MG63 (cell line): ENCODE data around the gene NECTIN1. TPM values are rescaled to one million over a fixed set of nuclear protein-coding genes. Genes with fewer than 3 reads are reported as not detected.

ENCODE experiments used
- DNase-seq: peaks from one replicate; pipeline ENCODE4 v3.0.0-alpha.2; 2020
- H3K27me3 ChIP-seq: fragments of 250-450 bp; sonication (Bioruptor Pico); 2 replicates; pipeline ENCODE4 v1.5.1; 2020; ENCODE audit warnings: mild to moderate bottlenecking, moderate library complexity
- H3K36me3 ChIP-seq: fragments of 250-450 bp; sonication (Bioruptor Pico); 2 replicates; pipeline ENCODE4 v1.5.1; 2020; ENCODE audit warnings: mild to moderate bottlenecking, moderate library complexity
- H3K4me3 ChIP-seq: fragments of 250-450 bp; sonication (Bioruptor Pico); 2 replicates; pipeline ENCODE4 v1.5.1; 2020; ENCODE audit warnings: mild to moderate bottlenecking, moderate library complexity
- H3K9me3 ChIP-seq: fragments of 250-450 bp; sonication (Bioruptor Pico); 2 replicates; pipeline ENCODE4 v1.5.1; 2020; ENCODE audit warnings: mild to moderate bottlenecking, moderate library complexity
- total RNA-seq: library from RNA; depleted of rRNA; stranded (reverse); fragments of >200 nt; shearing (Covaris generic); gene quantifications from 2 replicates; pipeline ENCODE4 v1.2.3, GENCODE V29; 2014; ENCODE audit warnings: low replicate concordance

Gene NECTIN1
- total RNA-seq, 1 experiment from 2014 or later = 5.3 TPM

DNA sequence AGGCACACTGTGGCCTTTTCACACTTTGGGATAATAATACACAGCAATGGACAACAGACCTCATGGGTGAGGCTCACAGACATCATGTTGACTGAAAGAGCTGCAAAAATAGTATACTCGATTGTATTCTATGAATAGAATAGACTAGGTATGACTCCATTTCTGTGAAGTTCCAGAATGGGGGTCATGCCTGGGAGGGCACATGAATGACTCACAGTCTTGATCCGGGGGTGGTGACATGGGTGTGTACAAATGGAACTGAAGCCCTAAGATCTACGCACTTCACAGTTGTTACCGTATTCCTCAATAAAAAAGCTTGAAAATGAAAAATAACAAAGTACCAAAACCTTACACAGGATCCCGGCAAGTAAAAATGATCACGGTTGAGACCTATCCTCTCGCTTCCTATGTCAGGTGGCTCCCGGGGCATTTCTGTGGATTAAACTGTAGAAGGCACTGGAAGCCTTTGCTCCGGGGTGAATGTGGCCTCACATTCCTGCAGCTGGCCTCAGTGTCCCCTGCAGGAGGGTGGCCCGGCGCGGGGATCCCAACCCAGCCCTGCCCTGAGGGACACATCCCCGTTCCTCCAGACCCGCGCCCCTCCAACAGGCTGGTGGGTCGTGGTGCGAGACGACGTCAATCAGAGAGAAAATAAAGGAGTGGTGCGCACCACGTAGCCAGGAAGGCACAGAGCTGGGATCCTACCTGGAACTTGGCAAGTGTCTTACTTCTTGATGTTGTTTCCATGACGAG is 75.9 kb downstream of the NECTIN1 start:
- Histone ChIP-seq H3K9me3 (no peaks in the 10 kb centered on the region), H3K27me3 (no peaks in the 10 kb centered on the region), H3K36me3 (no peaks in the 10 kb centered on the region), H3K4me3 (no peak overlapping the region)
- DNase-seq = no peak

DNA sequence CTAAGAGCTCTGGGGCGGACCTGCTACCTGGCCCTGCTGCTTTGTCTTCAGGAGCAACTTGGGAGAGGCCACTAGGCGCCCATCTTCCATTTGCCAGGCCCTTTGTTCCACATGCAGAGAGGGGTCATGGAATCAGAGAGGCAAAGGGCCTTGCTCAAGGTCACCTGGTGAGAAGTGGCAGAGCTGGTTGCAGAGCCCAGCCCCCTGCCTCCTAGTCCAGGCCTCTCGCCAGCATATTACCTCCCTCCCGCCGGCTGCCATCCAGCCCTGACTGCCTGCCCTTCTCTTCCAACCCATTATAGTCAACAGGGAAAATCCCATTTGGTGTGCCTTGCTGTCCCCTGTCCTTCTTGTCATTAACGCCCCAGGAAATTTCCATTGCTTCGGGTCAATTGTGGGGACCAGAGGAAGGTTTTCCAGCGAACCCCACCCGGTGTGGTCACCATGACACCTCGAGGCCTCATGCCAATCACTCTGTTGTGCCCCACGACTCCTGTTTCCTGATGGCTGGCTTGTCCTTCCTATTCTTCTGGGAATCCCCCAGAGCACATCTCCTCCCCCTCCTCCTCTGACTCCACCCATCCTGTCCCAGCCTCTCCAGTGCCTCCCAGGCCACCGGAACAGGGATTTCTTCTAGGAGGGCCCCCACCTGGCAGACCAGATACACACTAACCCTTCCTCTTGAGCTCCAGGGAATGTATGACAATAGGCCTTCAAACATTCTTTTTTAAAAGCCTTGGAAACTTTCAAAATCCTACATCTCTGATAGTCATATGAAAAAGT is 77.0 kb downstream of the NECTIN1 start:
- H3K27me3 ChIP-seq = no peaks in the 10 kb centered on the region
- H3K4me3 ChIP-seq = no peak overlapping the region
- H3K9me3 ChIP-seq = no peaks in the 10 kb centered on the region
- DNase-seq = no peak
- H3K36me3 ChIP-seq = no peaks in the 10 kb centered on the region

DNA sequence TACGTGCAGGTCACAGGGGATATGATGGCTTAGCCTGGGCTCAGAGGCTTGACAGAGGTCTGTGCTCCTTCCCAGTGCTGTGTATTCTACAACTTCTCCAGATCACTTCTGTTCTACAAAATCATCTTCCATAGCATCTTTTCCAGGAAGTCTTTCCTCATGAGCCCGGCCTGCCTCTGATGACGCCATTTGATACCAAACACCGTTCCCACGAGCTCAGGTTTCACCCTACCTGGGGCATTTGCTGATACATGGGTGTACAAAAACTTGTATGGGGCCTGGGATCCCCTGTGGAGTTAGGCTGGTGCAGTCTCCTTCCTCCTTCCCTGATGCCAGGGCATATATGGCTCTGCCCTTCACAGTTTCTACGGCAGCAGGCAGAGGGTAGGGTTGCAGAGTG is 78.7 kb downstream of the NECTIN1 start:
- Histone ChIP-seq H3K9me3 (no peaks in the 10 kb centered on the region), H3K36me3 (no peaks in the 10 kb centered on the region)
- DNase-seq = no peak

DNA sequence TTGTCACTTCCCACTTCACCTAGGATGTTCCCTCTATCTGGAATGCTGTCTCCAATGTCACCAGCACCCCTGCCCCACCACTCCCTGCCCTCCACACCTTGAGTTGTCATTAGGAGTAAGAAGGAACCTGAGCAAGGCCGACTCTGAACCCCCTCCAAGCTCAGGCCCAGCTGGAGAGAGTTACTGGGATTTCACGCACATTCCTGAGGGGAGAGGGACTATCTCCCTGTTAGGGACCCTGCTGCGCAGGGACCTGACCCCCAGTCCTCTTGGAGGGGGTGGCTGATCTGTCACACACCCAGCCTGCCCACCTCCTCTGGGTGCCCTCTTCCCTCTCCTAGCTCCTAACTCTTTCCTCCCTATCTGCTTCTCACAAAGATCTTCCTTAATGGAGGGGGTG is 81.7 kb downstream of the NECTIN1 start:
- Histone ChIP-seq H3K27me3 (no peaks in the 10 kb centered on the region), H3K9me3 (no peaks in the 10 kb centered on the region), H3K4me3 (no peak overlapping the region), H3K36me3 (no peaks in the 10 kb centered on the region)
- DNase-seq = no peak

More for the DNA sequence above, 78.7 kb downstream of the NECTIN1 start:
- Histone ChIP-seq H3K4me3 (no peak overlapping the region), H3K27me3 (no peaks in the 10 kb centered on the region)

DNA sequence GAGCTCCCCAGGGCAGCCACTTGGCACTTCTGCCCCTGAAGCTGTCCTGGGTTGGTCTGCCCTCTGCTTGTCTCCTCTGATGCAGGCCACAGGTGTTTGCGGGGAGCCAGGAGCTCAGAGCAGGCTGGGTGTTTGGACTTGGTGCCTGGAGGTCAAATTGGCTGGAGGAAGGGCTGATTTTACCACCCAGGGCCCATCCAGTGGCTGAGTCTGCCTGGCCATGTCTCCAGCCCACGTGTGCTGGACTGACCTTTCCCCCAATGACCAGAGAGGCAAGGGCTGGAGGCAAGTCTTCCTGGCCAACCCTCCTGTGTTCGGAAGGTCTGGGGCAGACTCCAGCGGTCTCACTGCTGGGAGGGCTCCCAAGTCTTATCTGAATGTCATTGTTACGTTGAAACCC is 84.0 kb downstream of the NECTIN1 start:
- H3K4me3 ChIP-seq = no peak overlapping the region

DNA sequence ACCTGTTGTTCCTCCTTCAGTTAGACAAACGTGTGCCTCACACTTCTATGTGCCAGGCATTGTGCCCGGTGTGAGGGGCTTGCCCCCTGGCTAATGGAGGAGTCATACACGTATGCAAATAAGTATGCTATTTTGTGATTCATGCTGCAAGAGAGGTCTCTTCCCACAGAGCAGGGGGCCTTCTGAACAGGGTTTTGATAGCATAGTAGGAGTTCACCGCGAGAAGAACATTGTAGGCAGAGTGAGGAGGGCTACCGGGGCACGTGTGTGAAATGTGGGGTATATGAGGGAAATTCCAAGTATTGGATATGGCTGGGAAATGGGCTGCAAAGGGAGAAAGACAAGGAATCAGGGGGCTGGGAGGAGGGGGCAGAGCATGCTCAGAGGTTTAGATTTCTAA is 84.5 kb downstream of the NECTIN1 start:
- Histone ChIP-seq H3K9me3 (no peaks in the 10 kb centered on the region), H3K27me3 (no peaks in the 10 kb centered on the region), H3K4me3 (no peak overlapping the region), H3K36me3 (no peaks in the 10 kb centered on the region)
- DNase-seq = no peak

More for the DNA sequence above, 84.0 kb downstream of the NECTIN1 start:
- no peak for DNase-seq
- Histone ChIP-seq H3K36me3 (no peaks in the 10 kb centered on the region), H3K27me3 (no peaks in the 10 kb centered on the region), H3K9me3 (no peaks in the 10 kb centered on the region)

DNA sequence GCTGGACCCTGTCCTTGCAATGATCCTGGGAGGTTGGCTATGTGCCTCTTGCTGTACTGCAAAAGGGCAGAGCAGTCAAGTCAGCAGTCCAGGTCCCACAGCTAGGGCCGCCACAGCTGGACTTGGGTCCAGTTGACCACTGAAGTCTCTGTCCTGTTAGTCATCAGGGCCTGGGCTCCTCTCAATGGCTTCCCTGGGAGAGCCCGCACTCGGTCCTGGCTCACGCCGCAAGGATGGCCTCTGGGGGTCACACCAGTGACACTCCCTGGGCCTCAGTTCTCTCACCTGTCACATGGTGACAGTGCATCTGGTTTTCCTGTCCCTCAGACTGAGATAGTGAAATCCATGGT is 85.1 kb downstream of the NECTIN1 start:
- Histone ChIP-seq H3K4me3 (no peak overlapping the region), H3K36me3 (no peaks in the 10 kb centered on the region), H3K9me3 (no peaks in the 10 kb centered on the region), H3K27me3 (no peaks in the 10 kb centered on the region)
- no peak for DNase-seq

DNA sequence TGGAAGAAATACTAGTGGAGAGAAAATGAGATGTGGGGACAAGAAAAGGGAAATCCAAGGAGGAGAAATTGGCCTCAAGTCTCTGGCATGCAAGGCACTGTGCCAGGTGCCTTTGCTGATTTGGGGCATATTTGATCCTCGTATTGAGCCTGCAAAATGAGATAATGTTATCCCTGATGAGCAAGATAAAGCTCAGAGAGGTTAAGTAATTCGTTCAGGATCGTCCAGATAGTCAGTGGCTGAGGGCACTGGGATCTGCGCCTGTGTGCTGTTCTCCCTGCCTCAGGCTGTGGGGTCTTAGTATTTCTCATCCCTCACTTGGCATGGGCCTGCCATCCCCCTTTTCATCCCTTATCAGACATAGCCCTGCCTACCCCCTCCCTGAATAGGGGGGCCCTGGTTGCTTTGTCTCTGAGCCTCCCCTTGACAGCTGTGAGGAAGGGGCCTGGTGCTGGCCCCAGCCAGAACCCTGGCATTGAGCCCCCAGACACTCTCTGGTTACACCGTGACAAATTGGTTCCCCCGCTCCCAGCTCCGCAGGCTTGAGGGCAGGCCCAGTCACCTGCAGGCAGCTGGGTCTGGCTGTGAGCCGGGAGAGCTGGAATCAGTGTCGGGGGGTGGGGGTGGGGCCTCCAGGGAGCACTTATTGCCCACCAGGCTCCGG is 85.7 kb downstream of the NECTIN1 start:
- no peaks in the 10 kb centered on the region for H3K27me3 ChIP-seq
- DNase-seq = no peak
- no peak overlapping the region for H3K4me3 ChIP-seq
- no peaks in the 10 kb centered on the region for H3K9me3 ChIP-seq
- no peaks in the 10 kb centered on the region for H3K36me3 ChIP-seq

DNA sequence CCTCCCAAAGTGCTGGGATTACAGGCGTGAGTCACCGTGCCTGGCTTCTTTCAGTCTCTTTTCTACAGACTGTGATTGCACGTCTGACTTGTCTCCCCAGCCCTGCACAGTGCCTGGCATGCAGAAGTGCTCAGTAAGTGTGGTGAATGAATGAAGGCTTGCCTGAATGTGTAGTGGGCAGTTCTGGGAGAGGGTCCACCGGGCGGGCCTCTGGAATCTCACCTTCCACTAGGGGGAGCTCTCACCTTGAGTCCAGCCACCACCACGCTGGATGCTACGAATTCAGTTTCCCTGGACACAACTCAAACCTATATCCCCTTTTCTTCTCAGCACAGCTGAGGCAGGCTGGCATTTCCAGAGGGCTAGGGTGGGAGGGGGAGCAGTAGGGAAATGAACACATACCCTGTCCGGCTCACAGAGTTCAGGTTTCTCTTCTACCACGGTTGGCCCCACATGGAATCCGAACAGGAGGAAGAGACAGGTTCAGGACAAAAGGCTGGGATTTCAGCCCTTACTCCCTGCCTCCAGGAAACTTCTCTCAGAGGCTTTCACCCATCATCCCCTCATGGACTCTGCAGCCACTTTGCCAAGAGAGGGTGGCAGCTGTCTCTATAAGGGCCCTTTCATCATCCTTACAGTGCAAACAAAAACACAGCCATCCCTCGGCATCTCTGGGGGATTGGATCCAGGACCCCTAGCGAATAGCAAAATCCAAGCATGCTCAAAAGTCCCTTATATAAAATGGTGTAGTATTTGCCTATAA is 86.8 kb downstream of the NECTIN1 start:
- Histone ChIP-seq H3K9me3 (no peaks in the 10 kb centered on the region), H3K27me3 (no peaks in the 10 kb centered on the region), H3K36me3 (no peaks in the 10 kb centered on the region), H3K4me3 (no peak overlapping the region)
- peak; percentile 60 for DNase-seq

DNA sequence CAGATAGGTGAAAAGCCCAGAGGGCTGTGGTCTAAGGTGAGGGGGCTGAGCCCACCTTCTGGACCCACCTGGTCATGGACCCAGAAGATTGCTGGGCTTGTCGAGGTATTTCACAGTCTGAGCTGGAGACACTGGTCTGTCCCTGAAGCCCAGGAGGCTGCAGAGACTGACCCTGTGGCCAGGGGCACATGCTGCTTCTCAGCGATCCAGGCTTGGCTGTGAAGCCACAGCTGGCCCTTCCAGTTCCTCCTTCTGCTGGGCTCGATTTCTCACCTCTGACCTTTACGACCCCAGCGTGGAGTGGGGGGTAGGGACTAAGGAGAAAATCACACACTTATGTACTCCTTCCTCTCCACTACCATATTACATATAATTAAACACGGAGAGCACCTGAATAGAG is 88.5 kb downstream of the NECTIN1 start:
- no peaks in the 10 kb centered on the region for H3K27me3 ChIP-seq
- no peak overlapping the region for H3K4me3 ChIP-seq
- DNase-seq = no peak
- no peaks in the 10 kb centered on the region for H3K9me3 ChIP-seq
- no peaks in the 10 kb centered on the region for H3K36me3 ChIP-seq

DNA sequence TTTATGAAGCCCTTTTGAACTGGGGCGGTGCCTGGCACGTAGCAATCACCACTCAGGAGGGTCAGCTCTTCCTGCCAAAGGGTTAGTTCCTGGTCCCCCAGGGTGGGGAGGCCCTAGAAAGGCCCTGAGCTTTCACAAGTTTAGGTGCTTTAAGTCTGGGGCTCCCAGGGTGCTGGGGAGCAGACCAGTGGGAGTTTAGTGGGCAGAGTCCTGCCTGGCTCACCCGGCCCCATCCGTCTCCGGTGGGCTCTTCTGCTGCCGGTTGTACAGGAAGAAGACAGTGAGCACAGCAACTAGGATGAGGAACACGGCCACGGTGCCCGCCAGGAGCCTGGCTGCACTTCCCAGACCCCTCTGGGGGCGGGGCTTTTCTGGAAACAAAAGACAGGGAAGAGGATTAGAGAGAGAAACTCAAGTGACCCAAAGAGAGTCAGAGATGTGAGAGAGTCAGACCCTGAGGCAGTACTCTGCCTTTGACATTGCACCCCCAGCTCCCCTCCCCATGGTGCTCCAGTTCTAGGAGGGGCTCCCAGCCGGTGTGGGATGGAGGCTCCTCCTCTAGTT is 89.3 kb downstream of the NECTIN1 start:
- H3K36me3 ChIP-seq = no peaks in the 10 kb centered on the region
- no peaks in the 10 kb centered on the region for H3K27me3 ChIP-seq
- H3K9me3 ChIP-seq = no peaks in the 10 kb centered on the region
- no peak overlapping the region for H3K4me3 ChIP-seq
- DNase-seq = no peak

DNA sequence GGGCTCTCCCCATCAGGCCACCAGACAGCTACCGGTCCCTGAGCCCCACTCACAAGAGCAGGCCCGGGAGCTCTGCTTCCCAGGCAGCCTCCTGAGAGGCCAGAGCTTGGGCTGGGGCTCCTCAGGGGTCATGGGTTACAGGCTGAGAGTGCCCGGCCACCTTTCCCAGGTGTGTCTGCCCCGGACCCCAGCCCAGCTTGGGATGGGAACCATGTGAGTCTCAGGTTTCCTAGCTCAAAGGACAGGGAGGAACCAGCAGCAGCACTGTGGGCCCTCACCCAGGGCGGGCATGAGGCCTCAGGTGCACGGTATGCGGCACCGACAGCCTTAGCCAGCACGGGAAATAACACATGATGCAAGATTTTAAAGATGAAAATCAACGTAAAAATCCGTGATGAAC is 90.1 kb downstream of the NECTIN1 start:
- DNase-seq = no peak
- H3K36me3 ChIP-seq = no peaks in the 10 kb centered on the region
- no peaks in the 10 kb centered on the region for H3K9me3 ChIP-seq
- H3K4me3 ChIP-seq = no peak overlapping the region
- no peaks in the 10 kb centered on the region for H3K27me3 ChIP-seq

DNA sequence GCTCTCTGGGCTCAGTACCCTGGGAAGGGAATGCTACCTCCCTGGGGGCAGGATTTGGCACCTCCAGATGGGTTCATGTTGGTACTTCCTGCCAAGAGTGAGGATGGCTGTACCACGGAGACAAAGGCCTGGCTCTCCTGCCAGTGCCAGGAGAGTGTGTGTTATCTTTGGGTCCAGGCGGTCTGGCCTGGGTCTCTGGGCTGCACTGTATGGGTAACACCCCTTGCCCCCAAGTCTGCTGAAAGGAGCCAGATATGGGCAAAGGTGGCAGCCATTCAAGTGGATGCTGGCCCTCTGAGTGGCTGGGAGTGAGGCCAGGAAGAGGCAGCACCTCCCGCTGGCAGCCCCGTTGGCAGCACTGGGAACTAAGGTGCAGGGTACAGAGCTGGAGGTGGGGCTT is 91.5 kb downstream of the NECTIN1 start:
- H3K4me3 ChIP-seq = no peak overlapping the region
- DNase-seq = no peak
- H3K27me3 ChIP-seq = no peaks in the 10 kb centered on the region
- H3K9me3 ChIP-seq = no peaks in the 10 kb centered on the region; the same call in 1 of the 2 replicates
- no peaks in the 10 kb centered on the region for H3K36me3 ChIP-seq

DNA sequence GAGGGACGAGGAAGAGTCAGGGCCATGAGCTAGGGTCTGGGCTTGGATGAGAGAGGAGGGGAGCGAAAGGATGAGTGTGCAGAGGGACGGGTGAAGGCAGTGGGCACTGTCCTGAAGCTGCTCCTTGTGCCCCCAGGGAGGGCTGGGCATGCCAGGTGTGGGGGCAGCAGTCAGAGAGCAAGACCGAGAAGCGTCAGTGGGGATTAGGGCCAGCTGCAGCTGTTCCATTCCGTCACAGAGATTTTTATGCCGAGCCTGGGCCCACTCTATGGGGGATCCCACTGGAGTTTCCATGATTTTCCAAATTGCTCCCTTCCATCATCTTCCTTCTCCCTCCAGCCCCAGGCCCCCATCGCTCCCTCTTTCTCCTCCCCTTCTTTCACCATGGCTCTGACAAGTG is 93.2 kb downstream of the NECTIN1 start:
- DNase-seq = no peak
- Histone ChIP-seq H3K36me3 (no peaks in the 10 kb centered on the region), H3K27me3 (no peaks in the 10 kb centered on the region), H3K4me3 (no peak overlapping the region), H3K9me3 (no peaks in the 10 kb centered on the region; the same call in 1 of the 2 replicates)

DNA sequence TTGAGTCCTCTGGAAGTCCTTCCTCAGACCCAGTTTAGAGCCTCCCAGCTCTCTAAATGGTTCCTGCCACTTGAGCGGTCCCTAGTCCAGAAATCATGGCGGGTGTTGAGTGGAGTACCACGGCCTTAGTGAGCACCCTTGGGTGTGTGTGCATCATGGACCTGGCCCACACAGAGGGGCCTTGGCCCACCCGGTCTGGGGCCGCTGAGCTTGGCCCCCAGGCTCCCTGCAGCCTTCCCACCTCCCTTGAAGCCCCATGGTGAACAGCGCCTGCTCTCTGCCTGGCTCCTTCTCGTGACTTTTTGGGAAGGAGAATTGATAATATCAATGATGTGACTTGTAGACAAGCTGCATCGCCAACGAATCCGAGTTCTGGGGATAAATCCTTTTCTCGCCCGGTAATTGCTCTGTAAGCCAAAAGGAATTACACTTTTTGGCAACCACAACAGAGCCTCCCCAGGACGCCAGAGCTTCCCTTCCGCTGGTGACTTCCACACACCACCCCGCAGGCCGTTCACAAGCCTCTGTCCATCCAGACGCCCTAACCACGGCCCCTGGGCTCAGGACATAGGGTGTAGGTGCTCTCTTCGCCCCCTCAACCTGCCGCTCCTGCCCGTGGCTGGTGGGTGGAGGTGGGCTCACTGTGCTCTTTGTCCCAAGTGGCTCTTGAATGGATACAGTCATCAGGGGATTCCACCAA is 93.8 kb downstream of the NECTIN1 start:
- peak; percentile 54 for DNase-seq
- Histone ChIP-seq H3K9me3 (no peaks in the 10 kb centered on the region; the same call in 1 of the 2 replicates), H3K4me3 (no peak overlapping the region), H3K27me3 (no peaks in the 10 kb centered on the region), H3K36me3 (no peaks in the 10 kb centered on the region)

DNA sequence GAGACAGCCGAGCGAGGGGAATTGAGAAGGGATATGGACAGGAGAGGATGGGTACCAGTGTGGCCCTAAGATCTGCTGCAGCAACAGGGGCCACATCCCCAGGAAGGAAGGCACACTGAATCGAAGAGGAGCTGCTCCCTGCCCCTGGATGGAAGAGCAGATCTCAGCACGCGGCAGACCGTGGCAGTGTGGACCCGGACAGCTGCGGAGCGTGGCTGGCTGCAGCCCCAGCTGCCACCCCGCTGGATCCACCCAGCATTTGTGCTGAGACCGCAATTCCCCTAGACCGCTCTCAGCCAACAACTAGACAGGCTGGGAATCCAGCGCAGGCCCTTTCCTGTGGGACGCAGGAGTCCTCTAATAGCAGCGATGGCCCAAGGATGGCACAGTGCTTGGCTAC is 94.7 kb downstream of the NECTIN1 start:
- no peak overlapping the region for H3K4me3 ChIP-seq
- no peak for DNase-seq
- no peaks in the 10 kb centered on the region for H3K27me3 ChIP-seq
- no peaks in the 10 kb centered on the region; the same call in 1 of the 2 replicates for H3K9me3 ChIP-seq
- no peaks in the 10 kb centered on the region for H3K36me3 ChIP-seq
